ENCODE measurements around the gene TMTC3.
"Not testable (repeated sequence)": the region's sequence is repeated elsewhere in the genome, so short reads cannot be mapped to it uniquely, and the experiment has no call there.

The TMTC3 gene

GRCh38 chr12:88166179-88166578 lies 24.1 kb downstream of the TMTC3 start:
- no peak for DNase-seq (ENCODE audit: low spot score)

GRCh38 chr12:88167384-88167783 lies 25.3 kb downstream of the TMTC3 start:
- no peak for DNase-seq (ENCODE audit: low spot score)

- no peak for DNase-seq (ENCODE audit: low spot score)
Observed at GRCh38 chr12:88172844-88173407, 30.8 kb downstream of the TMTC3 start.

- DNase-seq (ENCODE audit: low spot score): no peak
Observed at GRCh38 chr12:88175544-88175943, 33.4 kb downstream of the TMTC3 start.

GRCh38 chr12:88179436-88180014 lies 37.4 kb downstream of the TMTC3 start:
- DNase-seq (ENCODE audit: low spot score): no peak

- DNase-seq (ENCODE audit: low spot score): no peak
Observed at GRCh38 chr12:88181881-88182280, 39.8 kb downstream of the TMTC3 start.

GRCh38 chr12:88182416-88182815 lies 40.3 kb downstream of the TMTC3 start:
- no peak for DNase-seq (ENCODE audit: low spot score)

- DNase-seq (ENCODE audit: low spot score): no peak
Observed at GRCh38 chr12:88184196-88184595, 42.1 kb downstream of the TMTC3 start.

GRCh38 chr12:88185279-88185678 lies 43.2 kb downstream of the TMTC3 start:
- DNase-seq (ENCODE audit: low spot score): no peak

- DNase-seq (ENCODE audit: low spot score): peak; percentile 26
Observed at GRCh38 chr12:88185988-88186387, 43.9 kb downstream of the TMTC3 start.

- no peak for DNase-seq (ENCODE audit: low spot score)
Observed at GRCh38 chr12:88187571-88187970, 45.5 kb downstream of the TMTC3 start.

- no peak for DNase-seq (ENCODE audit: low spot score)
Observed at GRCh38 chr12:88188180-88188579, 46.1 kb downstream of the TMTC3 start.

- no peak for DNase-seq (ENCODE audit: low spot score)
Observed at GRCh38 chr12:88192426-88192825, 50.3 kb downstream of the TMTC3 start.

- no peak for DNase-seq (ENCODE audit: low spot score)
Observed at GRCh38 chr12:88194868-88195267, 52.8 kb downstream of the TMTC3 start.

- no peak for DNase-seq (ENCODE audit: low spot score)
Observed at GRCh38 chr12:88200029-88200428, 57.9 kb downstream of the TMTC3 start.

- no peak for DNase-seq (ENCODE audit: low spot score)
Observed at GRCh38 chr12:88202500-88202899, 60.4 kb downstream of the TMTC3 start.

GRCh38 chr12:88206601-88207000 lies 64.5 kb downstream of the TMTC3 start:
- DNase-seq (ENCODE audit: low spot score): peak; percentile 20

GRCh38 chr12:88207921-88208620 lies 66.0 kb downstream of the TMTC3 start:
- DNase-seq (ENCODE audit: low spot score): peak; percentile 72

- no peak for DNase-seq (ENCODE audit: low spot score)
Observed at GRCh38 chr12:88208661-88209060, 66.6 kb downstream of the TMTC3 start.

- not testable (repeated sequence) for DNase-seq (ENCODE audit: low spot score)
Observed at GRCh38 chr12:88210311-88210710, 68.2 kb downstream of the TMTC3 start.

- DNase-seq (ENCODE audit: low spot score): no peak
Observed at GRCh38 chr12:88218293-88218692, 76.2 kb downstream of the TMTC3 start.

- no peak for DNase-seq (ENCODE audit: low spot score)
Observed at GRCh38 chr12:88219861-88220260, 77.8 kb downstream of the TMTC3 start.

GRCh38 chr12:88223519-88223918 lies 81.4 kb downstream of the TMTC3 start:
- no peak for DNase-seq (ENCODE audit: low spot score)

- DNase-seq (ENCODE audit: low spot score): no peak
Observed at GRCh38 chr12:88225776-88226175, 83.7 kb downstream of the TMTC3 start.

All from AG08396 (cell line).